Stimulated activated CD4-positive, alpha-beta T cell treated with anti-CD3 and anti-CD28 coated beads, Interleukin-15, amount 100 ng/mL, for 48 hours (primary cell): ENCODE measurements around the gene PGAP1.

Source experiments
- DNase-seq, 2 donors: peaks; one replicate each; pipeline ENCODE4 v3.0.0-alpha.2; 2020; ENCODE audit warnings: low read depth in 2 of 2

PGAP1 gene, protein sequence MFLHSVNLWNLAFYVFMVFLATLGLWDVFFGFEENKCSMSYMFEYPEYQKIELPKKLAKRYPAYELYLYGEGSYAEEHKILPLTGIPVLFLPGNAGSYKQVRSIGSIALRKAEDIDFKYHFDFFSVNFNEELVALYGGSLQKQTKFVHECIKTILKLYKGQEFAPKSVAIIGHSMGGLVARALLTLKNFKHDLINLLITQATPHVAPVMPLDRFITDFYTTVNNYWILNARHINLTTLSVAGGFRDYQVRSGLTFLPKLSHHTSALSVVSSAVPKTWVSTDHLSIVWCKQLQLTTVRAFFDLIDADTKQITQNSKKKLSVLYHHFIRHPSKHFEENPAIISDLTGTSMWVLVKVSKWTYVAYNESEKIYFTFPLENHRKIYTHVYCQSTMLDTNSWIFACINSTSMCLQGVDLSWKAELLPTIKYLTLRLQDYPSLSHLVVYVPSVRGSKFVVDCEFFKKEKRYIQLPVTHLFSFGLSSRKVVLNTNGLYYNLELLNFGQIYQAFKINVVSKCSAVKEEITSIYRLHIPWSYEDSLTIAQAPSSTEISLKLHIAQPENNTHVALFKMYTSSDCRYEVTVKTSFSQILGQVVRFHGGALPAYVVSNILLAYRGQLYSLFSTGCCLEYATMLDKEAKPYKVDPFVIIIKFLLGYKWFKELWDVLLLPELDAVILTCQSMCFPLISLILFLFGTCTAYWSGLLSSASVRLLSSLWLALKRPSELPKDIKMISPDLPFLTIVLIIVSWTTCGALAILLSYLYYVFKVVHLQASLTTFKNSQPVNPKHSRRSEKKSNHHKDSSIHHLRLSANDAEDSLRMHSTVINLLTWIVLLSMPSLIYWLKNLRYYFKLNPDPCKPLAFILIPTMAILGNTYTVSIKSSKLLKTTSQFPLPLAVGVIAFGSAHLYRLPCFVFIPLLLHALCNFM

DNA sequence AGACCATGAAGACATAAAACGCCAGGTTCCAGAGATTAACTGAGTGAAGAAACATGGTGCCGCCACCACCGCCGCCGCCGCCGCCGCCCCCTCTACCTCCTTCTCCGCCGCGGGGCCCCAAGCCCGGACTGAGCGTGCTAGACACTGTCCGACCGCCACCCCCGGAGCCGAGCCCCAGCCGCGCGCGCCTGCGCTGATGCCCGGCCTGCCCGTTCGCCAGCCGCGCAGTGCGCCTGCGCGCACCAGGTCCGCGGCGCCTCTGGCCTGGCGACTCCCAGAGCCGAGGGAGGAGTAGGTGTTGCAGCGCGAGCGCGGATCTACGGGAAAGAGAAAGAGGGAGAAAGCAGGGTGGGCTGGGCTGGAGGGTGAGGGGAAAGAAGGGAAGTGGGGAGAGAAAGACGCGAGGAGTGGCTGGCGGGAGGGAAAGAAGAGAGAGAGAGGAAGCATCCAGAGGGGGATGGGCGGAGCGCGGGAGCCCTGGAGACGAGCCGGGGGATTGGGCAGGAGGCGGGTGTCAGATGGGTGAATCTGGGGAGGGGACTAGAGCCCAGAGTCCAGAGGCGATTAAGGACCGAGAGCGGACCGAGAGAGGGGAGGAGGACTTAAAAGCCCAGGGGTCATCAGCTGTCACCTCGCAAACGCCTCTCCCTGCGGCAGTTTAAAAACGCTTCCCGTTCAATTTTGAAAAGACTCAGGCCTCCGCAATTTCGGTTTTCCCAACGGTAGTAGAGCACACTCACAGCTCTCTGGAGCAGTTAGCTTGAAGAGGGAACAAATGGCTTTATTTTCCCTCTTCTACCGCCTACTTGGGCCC is at the start of gene PGAP1:
TSS of gene PGAP1 (minus strand) at position 146 of the 814 bp plus-strand sequence. CDS start at position 55, 91 bp downstream.
- DNase-seq: peak; percentile 80 to 82

DNA sequence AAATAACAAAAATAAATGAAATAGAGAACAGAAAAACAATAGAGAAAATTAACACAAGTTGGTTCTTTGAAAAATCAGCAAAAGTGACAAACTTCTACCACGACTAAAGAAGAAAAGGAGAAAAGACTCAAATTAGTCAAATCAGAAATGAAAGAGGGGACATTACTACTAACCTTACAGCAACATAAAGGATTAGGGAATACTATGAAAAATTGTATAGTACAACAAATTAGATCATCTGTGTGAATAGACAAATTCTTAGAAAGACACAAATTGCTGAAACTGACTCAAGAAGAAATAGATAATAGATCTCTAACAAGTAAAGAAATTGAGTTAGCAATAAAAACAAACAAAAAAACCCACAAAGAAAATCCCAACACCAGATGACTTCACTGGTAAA is 48.5 kb upstream of the PGAP1 start:
- no peak for DNase-seq

DNA sequence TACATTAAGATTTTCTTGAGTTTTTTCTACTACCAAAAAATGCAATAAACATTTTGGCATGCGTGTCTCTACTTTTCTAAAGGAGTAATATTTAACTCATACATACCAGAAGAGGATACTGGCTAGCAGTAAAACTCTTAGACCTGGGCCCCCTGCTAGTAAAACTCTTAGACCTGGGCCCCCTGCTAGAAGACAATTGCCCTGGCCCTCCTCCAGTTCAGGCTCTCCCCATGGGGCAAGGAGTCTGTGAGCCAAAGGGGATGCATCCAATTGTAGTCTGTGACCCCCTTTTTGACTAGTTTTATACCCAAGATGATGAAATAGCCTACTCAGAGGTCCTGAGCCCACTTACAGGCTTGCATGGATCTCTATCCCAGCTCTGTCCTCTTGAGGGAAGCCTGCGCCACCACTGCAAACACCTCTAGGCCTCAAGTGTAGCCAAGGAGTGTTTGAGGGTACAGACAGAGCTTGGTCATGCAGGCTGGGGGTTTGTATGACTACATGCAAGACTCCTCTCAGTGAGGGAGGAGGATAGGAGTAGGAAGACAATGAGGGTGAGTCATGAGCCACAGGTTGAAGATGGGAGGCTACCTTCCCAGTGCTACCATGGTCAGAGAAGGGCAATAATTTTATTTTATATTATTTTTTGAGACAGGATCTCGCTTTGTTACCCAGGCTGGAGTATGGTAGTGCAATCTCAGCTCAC is 45.2 kb upstream of the PGAP1 start:
- DNase-seq: peak in 1 of 2 donors; percentile 12

DNA sequence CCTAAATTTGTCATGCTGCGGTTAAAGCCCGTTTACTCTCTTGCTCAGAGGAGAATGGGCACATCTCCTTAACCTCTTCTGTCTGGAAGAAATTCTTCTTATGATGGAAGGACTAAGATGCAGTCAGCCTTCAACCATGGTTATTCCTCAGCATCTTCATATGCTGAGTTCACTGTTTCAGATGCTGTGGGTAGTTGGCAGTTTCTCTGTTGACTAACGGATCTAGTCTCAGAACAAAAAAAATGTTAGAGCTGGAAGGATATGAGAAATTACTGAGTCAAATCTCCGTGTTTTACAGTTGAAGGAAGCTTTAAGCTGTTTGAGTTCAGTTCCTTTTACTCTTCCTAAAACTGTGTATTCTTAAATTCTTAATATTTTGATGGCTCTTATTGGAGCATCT is 43.6 kb upstream of the PGAP1 start:
- DNase-seq: no peak

DNA sequence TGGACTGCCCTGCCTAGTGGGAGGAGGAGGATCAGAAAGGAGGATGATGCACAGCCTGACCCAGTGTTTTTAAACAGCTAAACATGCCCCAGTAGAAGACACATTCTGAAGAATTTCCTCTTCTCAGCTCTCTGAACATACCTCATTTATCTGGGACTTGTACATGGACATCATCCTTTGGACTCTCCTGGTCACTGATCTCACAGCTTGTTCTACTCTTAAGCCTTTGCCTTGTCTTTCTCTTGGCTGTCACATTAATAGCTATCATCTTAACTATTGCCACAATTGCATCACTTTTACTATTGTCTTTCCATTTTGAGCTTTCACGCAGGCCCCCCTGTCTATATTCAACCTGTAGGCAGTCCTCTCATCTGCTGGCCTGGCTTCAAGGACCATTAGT is 42.0 kb upstream of the PGAP1 start:
- DNase-seq: no peak

DNA sequence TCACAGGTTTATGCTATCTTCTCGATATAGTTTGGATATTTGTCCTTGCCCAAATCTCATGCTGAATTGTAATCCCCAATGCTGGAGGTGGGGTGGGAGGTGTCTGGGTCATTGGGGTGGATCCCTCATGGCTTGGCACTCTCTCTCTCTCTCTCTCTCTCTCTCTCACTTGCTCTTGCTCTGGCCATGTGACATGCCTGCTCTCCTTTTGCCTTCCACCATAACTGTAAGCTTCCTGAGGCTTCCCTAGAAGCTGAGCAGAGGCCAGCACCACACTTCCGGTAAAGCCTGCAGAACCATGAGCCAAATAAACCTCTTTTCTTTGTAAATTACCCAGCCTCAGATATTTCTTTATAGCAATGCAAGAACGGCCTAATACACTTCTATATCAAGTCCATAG is 41.3 kb upstream of the PGAP1 start:
- DNase-seq: no peak

DNA sequence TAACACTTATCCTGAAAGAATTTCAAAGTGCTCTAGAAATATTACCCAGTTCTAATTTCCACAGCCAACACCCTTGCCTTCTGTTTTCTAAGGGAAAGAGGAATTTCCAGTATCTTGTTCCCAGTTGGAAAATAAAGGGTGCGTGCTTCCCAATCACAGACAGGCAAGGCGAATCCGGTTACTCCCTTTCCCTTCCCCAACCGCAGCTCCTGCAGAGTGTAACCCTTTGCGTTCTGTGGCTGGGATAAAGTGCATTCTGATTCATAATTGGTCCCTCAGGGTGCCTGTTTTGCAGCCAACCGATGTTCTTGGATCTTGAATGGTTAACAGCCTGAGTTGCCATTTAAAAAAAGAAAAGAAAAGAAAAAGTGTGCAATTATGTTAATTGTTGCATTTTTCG is 40.6 kb upstream of the PGAP1 start:
- DNase-seq: no peak

DNA sequence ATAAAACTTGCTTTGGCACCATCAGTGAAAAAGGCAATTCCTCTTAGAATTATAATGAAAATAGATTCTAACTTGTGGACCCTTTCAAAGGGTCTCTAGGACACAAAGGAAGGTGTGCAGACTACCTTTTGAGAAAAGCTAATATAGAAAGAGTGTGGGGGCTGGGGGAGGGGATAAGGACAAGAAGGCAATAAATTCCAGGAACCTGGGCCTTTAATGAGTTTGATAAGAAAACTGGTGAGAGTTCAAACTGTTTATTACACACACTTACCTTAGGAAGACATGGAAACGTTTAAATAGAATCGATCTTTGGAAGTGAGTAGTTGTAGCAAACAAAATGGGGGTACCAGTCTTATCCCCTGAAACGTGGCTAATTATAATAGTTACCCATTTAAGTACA is 39.6 kb upstream of the PGAP1 start:
- DNase-seq: no peak

DNA sequence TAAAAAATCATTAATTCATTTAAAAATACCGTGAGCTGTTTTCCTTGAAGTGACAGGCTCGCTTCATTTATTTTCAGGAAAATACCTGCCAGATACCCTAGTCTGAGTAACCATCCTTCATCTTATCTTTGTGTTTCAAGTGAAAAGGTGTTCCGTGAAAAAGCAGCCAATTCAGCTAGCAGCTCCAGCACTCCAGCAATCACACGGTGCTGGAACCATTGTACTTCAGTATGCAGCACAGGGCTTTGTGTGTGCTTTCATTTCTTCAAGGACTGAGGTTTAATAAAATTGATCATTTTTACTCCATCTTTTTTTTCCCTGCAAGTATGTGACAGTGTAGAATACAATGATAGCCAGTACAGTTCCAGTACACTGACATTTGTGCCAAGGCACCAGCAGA is 39.1 kb upstream of the PGAP1 start:
- no peak for DNase-seq

DNA sequence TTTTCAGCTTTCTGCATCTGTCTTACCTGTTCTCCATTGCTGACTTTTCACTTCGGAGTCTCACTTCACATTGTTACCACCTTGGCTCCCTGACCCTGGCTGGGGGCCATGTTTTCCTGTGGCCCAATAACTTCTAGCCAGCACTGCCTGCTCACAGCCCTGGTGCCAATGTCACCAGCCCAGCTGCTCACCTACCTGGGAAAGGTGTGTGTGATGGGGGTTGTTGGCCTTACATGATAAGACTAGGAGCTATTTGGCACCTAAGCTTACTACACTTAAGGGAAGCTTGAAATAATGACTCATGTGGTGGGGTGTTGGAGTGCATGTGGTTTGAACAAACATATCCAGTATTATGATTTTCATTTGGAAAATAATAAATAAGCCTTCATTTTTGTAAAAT is 37.5 kb upstream of the PGAP1 start:
- DNase-seq: no peak

DNA sequence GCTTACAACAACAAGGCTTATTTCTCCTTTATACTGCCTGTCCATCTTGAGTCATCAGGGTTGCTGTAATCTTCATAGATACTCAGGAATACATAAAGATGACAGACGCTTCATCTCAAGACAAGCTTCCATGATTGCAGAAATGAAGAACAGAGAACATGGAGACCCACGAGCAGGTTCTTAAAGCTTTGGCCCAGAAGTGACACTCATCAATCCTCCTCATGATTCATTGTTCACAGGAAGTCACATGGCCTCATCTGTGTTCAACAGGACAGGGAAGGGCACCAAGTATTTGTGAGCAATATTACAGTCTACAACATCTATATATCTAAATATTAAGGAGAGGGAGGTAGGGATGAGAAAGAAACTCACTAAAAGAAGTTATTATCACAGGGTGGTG is 36.5 kb upstream of the PGAP1 start:
- no peak for DNase-seq

DNA sequence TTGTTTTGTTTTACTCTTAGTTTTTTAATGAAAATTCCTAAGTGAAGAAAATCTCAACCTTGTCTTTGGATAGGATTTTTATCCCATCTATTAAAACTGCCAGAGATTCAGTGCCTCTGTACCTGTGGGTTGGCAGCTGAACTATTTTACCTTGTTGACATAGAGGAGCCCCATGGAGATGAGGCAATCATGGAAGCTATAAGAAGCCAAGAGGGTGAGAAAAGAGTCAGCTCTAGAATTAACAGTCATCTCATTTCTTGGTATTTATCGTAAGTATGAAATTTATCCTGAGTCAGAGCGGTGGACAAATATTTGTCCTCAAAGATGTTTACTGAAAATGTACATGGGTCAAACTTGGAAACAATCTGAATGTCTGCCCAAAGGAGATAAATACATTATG is 35.8 kb upstream of the PGAP1 start:
- no peak for DNase-seq

DNA sequence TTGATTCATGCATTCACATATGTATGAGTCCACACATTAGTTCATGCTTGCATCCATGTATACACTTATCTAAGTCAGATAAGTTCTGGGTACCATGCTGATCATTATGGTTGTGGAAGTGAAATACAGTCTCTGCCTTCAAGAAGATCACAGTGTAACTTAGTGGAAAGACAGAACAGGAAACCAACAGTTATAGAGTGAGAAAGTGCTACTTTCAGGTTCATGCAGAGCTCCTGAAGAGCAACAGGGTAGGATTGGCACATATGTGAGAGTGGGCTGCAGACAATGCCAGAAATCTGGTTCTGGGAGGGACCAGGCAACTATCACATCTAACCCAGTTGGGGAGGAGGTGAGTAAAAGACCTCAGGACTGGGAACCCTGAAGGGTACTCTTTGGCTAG is 35.4 kb upstream of the PGAP1 start:
- no peak for DNase-seq

DNA sequence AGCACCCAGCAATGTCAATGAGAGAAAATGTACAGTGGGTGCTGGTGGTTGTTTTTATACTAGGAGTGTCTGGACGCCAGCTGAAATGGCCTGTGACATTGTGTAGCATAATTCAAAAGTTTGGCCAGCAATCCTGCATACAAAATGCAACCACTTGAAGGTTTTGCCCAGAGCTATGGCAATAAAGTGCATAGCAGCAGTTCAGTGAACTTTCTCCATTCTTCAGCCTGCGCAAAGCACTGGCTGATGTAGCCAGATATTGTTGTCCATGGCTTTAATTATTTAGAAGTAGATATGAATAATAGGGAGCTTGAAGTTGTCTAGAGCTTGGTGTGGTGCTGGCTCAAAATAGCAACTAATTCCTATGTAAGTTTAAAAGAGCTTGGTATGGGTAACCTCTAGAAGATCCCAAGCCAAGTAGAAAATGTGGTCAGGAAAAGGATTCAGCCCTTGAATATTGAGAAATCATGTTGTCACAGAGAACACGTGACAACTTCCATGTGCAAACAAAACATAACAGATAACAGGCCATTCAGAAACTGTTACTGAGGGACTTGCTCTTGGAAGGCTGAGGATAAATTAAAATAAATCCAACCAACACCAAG is 33.3 kb upstream of the PGAP1 start:
- no peak for DNase-seq

DNA sequence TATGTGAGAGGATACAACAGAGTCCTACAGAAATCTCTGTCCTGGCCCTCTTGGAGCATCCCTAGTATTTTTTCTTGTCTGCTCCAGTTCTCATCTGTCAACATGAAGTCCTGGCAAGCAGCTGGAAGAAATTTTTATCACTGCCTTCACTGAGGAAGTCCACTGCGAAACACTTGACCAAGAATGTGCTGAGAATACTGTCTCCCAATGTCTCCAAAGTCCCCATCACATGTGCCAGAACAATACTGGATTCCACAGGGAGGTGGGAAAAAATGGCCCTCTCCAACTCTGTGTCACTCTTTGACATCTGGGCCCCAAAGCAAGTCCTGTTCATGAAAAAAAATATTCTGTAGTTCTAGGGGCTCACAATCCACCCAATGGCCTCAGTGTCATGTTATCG is 32.8 kb upstream of the PGAP1 start:
- no peak for DNase-seq

DNA sequence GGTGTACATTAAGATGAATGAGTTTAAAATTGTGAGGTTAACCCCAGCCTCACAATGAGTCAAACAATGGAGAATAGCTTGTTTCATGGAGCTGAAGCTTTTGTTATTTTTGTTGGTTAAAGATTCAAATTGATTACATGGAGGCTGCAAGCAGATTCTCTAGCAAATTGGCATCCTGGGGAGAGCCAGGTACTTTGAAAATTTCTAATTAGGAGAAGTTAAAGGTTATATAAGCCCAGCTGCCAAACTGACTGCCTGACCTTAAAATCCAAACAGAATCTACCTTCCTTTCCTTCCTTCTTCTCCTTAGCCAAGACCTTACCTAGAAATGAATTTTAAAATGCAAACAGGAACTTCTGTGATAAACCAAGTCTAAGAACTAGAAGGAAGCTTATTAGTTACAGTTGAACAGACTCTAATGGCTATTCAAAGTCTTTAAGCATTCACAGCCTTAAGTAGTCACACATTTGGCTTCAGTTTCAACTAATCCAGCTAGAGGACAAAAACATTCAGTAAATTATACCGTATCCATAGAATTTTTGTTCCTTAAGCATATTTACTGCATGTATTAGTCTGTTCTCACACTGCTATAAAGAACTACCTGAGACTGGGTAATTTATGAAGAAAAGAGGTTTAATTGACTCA is 31.5 kb upstream of the PGAP1 start:
- no peak for DNase-seq

DNA sequence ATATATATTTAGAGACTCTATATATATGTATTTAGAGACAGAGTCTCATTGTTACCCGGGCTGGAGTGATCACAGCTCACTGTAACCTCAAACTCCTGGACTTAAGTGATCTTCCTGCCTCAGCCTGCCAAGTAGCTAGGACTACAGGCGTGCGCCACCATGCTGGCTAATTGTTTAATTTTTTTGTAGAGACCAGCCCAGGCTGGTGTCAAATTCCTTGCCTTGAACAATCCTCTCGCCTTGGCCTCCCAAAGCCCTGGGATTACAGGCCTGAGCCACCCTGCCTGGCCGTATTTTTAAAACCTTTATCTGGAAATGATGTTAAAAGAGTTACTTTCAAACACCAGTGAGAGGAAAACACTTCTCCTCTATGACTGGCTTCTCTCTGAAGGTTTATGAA is 30.9 kb upstream of the PGAP1 start:
- DNase-seq: no peak

DNA sequence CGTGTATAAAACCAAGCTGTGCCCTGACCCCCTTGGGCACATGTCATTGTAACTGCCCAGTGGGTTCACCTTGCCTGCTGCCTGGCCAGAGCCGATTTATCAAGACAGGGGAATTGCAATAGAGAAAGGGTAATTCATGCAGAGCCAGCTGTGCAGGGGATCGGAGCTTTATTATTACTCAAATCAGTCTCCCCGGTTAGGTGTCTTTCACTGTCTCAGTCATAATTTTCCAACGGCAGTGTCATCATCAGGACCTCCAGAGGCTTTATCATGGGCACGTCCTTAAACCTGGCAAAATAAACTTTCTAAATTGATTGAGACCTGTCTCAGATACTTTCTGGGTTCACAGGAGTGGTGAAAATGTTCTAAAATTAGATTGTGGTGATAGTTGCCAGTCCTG is 29.6 kb upstream of the PGAP1 start:
- DNase-seq: no peak

DNA sequence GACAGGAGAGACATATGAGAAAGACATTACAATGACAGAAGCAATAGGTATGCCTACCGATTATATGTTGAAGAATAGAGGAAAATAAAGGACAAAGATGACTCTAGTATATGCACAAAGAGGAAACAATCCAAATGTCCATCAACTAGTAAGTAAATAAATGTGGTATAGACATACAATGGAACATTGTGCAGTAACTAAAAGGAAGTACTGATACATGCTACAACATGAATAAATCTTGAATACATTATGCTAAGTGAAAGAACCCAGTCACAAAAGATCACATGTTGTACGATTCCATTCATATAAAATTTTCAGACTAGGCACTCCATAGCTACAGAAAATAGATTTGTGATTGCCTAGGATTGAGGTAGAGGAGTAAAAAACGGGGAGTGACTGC is 28.5 kb upstream of the PGAP1 start:
- DNase-seq: no peak

DNA sequence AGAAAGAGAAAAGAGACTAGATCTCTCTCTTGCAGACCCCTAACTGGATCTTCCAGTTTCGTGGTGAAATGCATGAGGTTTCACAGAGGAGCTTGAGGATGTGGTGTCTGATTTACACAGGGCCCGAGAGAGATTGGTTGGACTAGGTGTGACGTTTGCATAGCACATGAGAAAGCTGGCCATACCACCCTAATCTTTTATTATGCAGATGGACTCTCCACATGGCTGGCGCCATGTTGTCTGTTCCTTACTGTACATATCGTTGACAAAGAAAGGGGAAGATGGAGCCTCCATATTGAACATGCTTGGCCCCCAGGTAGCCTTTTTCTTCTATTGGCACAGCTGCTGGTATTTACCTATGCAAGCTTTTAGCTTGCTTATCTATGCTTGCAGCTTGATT is 27.5 kb upstream of the PGAP1 start:
- DNase-seq: no peak

DNA sequence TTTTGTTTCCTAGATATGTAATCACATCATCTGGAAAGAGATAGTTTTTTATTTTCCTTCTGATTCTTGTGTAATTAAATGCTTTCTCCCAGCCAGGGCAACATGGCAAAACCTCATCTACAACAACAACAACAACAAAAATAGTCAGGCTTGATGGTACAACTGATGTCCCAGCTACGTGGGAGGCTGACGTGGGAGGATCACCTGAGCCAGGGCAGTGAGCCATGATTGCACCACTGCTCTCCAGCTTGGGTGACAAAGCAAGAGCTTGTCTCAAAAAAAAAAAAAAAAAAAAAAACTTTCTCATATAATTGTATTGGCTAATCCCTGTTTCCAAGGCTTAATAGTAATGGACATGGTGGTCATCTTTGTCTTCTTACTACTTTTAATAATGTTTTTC is 26.4 kb upstream of the PGAP1 start:
- DNase-seq: no peak
